GM23338 (cell line): ENCODE data around the gene SLC16A11. TPM values are rescaled to one million over a fixed set of nuclear protein-coding genes. Genes with fewer than 3 reads are reported as not detected.

Source experiments
- ATAC-seq: fragments of 200-7000 bp; cut with Tn5 transposase; 3 replicates; pipeline ENCODE4 v1.9.1; 2020
- DNase-seq: peaks from one replicate; pipeline ENCODE4 v3.0.0-alpha.2; 2015; ENCODE audit warnings: low spot score
- H2AFZ ChIP-seq: fragments of 200-600 bp; sonication (generic); 2 replicates; pipeline ENCODE4 v1.8.0; 2016; ENCODE audit warnings: antibody characterized with exemption, mild to moderate bottlenecking, moderate library complexity
- H3F3A ChIP-seq: fragments of 200-600 bp; sonication (generic); replicated peaks from 2 replicates; pipeline ENCODE4 v1.8.0; 2017; ENCODE audit warnings: antibody characterized with exemption, mixed run types, low read depth
- H3K27ac ChIP-seq: fragments of 200-600 bp; sonication (generic); 2 replicates; pipeline ENCODE4 v1.6.1; 2016; ENCODE audit warnings: low read depth
- H3K27me3 ChIP-seq: fragments of 200-600 bp; sonication (generic); 2 replicates; pipeline ENCODE4 v1.8.0; 2016; ENCODE audit warnings: mild to moderate bottlenecking, mixed run types, moderate library complexity; ENCODE audit not compliant: insufficient read depth
- H3K36me3 ChIP-seq: fragments of 200-600 bp; sonication (generic); 2 replicates; pipeline ENCODE4 v1.8.0; 2016; ENCODE audit warnings: mild to moderate bottlenecking; ENCODE audit not compliant: insufficient read depth
- H3K4me1 ChIP-seq: fragments of 200-600 bp; sonication (generic); 2 replicates; pipeline ENCODE4 v1.8.0; 2016; ENCODE audit warnings: mild to moderate bottlenecking, moderate library complexity; ENCODE audit not compliant: insufficient read depth
- H3K4me2 ChIP-seq: fragments of 200-600 bp; sonication (generic); 2 replicates; pipeline ENCODE4 v1.7.1; 2017; ENCODE audit warnings: mixed run types
- H3K4me3 ChIP-seq: fragments of 200-600 bp; sonication (generic); 2 replicates; pipeline ENCODE4 v1.6.1; 2016; ENCODE audit warnings: mixed run types
- H3K79me2 ChIP-seq: fragments of 200-600 bp; sonication (generic); replicated peaks from 2 replicates; pipeline ENCODE4 v1.8.0; 2017; ENCODE audit warnings: mild to moderate bottlenecking; ENCODE audit not compliant: insufficient read depth
- H3K9me2 ChIP-seq: fragments of 200-600 bp; sonication (generic); 2 replicates; pipeline ENCODE4 v1.8.0; 2017; ENCODE audit not compliant: insufficient read depth
- H4K20me1 ChIP-seq: fragments of 200-600 bp; sonication (generic); replicated peaks from 2 replicates; pipeline ENCODE4 v1.8.0; 2017; ENCODE audit warnings: mild to moderate bottlenecking; ENCODE audit not compliant: insufficient read depth
- H3K27ac Mint-ChIP-seq: 2 replicates; pipeline ENCODE4 v1.8.0; 2020; ENCODE audit warnings: inconsistent platforms, mild to moderate bottlenecking, moderate library complexity, mixed read lengths
- H3K27me3 Mint-ChIP-seq: 3 replicates; pipeline ENCODE4 v1.8.0; 2022; ENCODE audit warnings: low read depth, mild to moderate bottlenecking, moderate library complexity, mixed read lengths, inconsistent platforms; ENCODE audit not compliant: insufficient read depth, poor library complexity
- H3K36me3 Mint-ChIP-seq: 3 replicates; pipeline ENCODE4 v1.8.0; 2021; ENCODE audit warnings: low read depth, mild to moderate bottlenecking, inconsistent platforms, moderate library complexity, mixed read lengths
- H3K4me1 Mint-ChIP-seq: 3 replicates; pipeline ENCODE4 v1.8.0; 2020; ENCODE audit warnings: mild to moderate bottlenecking, inconsistent platforms, mixed read lengths
- H3K4me3 Mint-ChIP-seq: 3 replicates; pipeline ENCODE4 v1.8.0; 2021; ENCODE audit warnings: moderate library complexity, mild to moderate bottlenecking, inconsistent platforms, mixed read lengths
- H3K9me3 Mint-ChIP-seq: 3 replicates; pipeline ENCODE4 v1.8.0; 2020; ENCODE audit warnings: moderate library complexity, mild to moderate bottlenecking, inconsistent platforms, mixed read lengths
- CREB1 ChIP-seq: fragments of 250-450 bp; sonication (Bioruptor Pico); IDR thresholded peaks from 2 replicates; pipeline ENCODE4 v1.5.0; 2020; ENCODE audit warnings: low read depth, mild to moderate bottlenecking, moderate library complexity
- CTCF ChIP-seq, 2 experiments: fragments of 200-600 bp in 1 of 2; sonication (generic) in 1 of 2; conservative IDR thresholded peaks; 2 replicates each; pipeline versions ENCODE4 v1.5.1 to v1.6.1; 2016 to 2017; ENCODE audit warnings: antibody characterized with exemption in 2 of 2, low read depth in 2 of 2, mild to moderate bottlenecking in 2 of 2, moderate library complexity in 1 of 2
- ETS1 ChIP-seq: IDR thresholded peaks from 2 replicates; pipeline ENCODE4 v1.6.1; 2016; ENCODE audit warnings: antibody characterized with exemption
- EZH2 ChIP-seq: fragments of 200-600 bp; sonication (generic); IDR thresholded peaks from one replicate; pipeline ENCODE4 v1.8.0; 2017; ENCODE audit warnings: antibody characterized with exemption, mild to moderate bottlenecking, low read depth; ENCODE audit not compliant: unreplicated experiment
- EZH2phosphoT487 ChIP-seq: fragments of 200-600 bp; sonication (generic); IDR thresholded peaks from one replicate; pipeline ENCODE4 v1.8.1; 2018; ENCODE audit warnings: antibody characterized with exemption; ENCODE audit not compliant: unreplicated experiment
- JUNB ChIP-seq: IDR thresholded peaks from one replicate; pipeline ENCODE4 v1.6.1; 2016; ENCODE audit warnings: antibody characterized with exemption; ENCODE audit not compliant: unreplicated experiment
- NANOG ChIP-seq: IDR thresholded peaks from 2 replicates; pipeline ENCODE4 v1.6.1; 2016; ENCODE audit warnings: antibody characterized with exemption, borderline replicate concordance
- POLR2AphosphoS5 ChIP-seq: IDR thresholded peaks from 2 replicates; pipeline ENCODE4 v1.6.1; 2016; ENCODE audit warnings: antibody characterized with exemption, low read depth
- REST ChIP-seq: IDR thresholded peaks from one replicate; pipeline ENCODE4 v1.6.1; 2018; ENCODE audit warnings: antibody characterized with exemption; ENCODE audit not compliant: unreplicated experiment
- STAT1 ChIP-seq: IDR thresholded peaks from one replicate; pipeline ENCODE4 v1.6.1; 2016; ENCODE audit warnings: antibody characterized with exemption; ENCODE audit not compliant: unreplicated experiment
- ZNF114 ChIP-seq: fragments of 250-450 bp; sonication (Bioruptor Pico); IDR thresholded peaks from 2 replicates; pipeline ENCODE4 v1.5.0; 2020; ENCODE audit warnings: mild to moderate bottlenecking, moderate library complexity
- ZNF331 ChIP-seq: fragments of 250-450 bp; sonication (Bioruptor Pico); IDR thresholded peaks from 2 replicates; pipeline ENCODE4 v1.5.0; 2020; ENCODE audit warnings: low read depth, mild to moderate bottlenecking, moderate library complexity
- ZNF462 ChIP-seq: fragments of 250-450 bp; sonication (Bioruptor Pico); IDR thresholded peaks from 2 replicates; pipeline ENCODE4 v1.5.0; 2020; ENCODE audit warnings: mild to moderate bottlenecking, moderate library complexity
- polyA plus RNA-seq: library from polyadenylated mRNA; unstranded; fragments of >200 nt; fragmentation: Nextera tagmentation; extraction: Ambion mirVana; gene quantifications from 2 replicates; pipeline ENCODE4 v1.2.1, GENCODE V29; 2016
- total RNA-seq: library from RNA; depleted of rRNA; stranded (reverse); fragments of >200 nt; shearing (Covaris generic); gene quantifications from 2 replicates; pipeline ENCODE4 v1.2.3, GENCODE V29; 2014

SLC16A11 gene
- total and polyA plus RNA-seq, 2 experiments from 2014 or later: 0.42 to 0.68 TPM

GRCh38 chr17:7024402-7024785 lies 19.5 kb downstream of the SLC16A11 start:
- no peak overlapping the region for H3K27ac ChIP-seq
- peaks cover 30% of the 10 kb centered on the region for H3K4me1 ChIP-seq
- H3K36me3 ChIP-seq: no peaks in the 10 kb centered on the region
- peaks cover 34% of the 10 kb centered on the region for H3K27me3 ChIP-seq
- H2AFZ ChIP-seq: no peak overlapping the region
- no peaks in the 10 kb centered on the region for H3K79me2 ChIP-seq
- ATAC-seq: no peak
- Mint-ChIP-seq H3K27me3 (peaks cover 37% of the 10 kb centered on the region), H3K4me1 (peaks cover 32% of the 10 kb centered on the region), H3K4me3 (no peak overlapping the region; the same call in 2 of the 3 replicates), H3K36me3 (peaks cover 13% of the 10 kb centered on the region), H3K27ac (no peak overlapping the region), H3K9me3 (no peaks in the 10 kb centered on the region; the same call in 2 of the 3 replicates)
- H3K9me2 ChIP-seq: no peaks in the 10 kb centered on the region
- H3F3A ChIP-seq: peaks cover 6% of the 10 kb centered on the region; the same call in 1 of the 2 replicates
- TF ChIP-seq NANOG: no peak
- no peak for TF ChIP-seq ZNF114 (CRISPR knock-in tag)
- TF ChIP-seq STAT1: no peak
- TF ChIP-seq CTCF (conservative IDR thresholded peaks at IDR 0.05; ENCODE audit: low read depth in 2 of 2): no peak
- no peak for TF ChIP-seq ZNF462
- TF ChIP-seq EZH2phosphoT487: no peak
- no peak for TF ChIP-seq ZNF331 (CRISPR knock-in tag)
- TF ChIP-seq ETS1: no peak
- TF ChIP-seq CREB1 (CRISPR knock-in tag): no peak
- no peak for TF ChIP-seq REST
- no peak for TF ChIP-seq POLR2AphosphoS5
- no peak for TF ChIP-seq JUNB
- TF ChIP-seq EZH2: no peak
- DNase-seq: no peak
- no peak overlapping the region for H3K4me3 ChIP-seq
- no peaks in the 10 kb centered on the region; the same call in 1 of the 2 replicates for H4K20me1 ChIP-seq
- H3K4me2 ChIP-seq: no peak overlapping the region
